ENCODE results near the gene GSK3B. TPM values are rescaled to one million over a fixed set of nuclear protein-coding genes. Genes with fewer than 3 reads are reported as not detected.

The GSK3B gene
- total and polyA plus RNA-seq, 2 donors (not counting 3 experiments of a cell fraction or from before 2014, with no cell fraction given), result 22.1 to 50.1 TPM

DNA sequence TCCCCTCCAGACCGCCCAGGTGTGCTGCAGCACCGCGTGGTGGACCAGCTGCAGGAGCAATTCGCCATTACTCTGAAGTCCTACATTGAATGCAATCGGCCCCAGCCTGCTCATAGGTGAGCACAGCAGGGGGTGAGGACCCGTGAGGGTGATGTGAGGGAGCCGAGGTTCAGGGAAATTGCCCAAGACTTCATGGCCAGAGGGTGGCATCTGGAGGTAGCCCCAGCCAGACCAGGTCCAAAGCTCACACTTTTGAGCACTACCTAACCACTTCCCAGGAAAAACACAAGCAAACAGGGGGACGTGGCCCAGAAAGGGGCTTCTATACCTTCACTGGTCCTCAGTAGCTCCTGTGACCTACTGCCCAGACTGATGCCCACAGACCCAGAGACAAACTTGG lies 278.5 kb downstream of the GSK3B start:
- DNase-seq (ENCODE audit: low read depth, low spot score) (no peak), FAIRE-seq (no peak)
- no peak overlapping the region for H2AFZ ChIP-seq (ENCODE audit: low read depth, low read length)
- POLR2A ChIA-PET, result no interaction called here
- intact Hi-C loops (cut with micrococcal nuclease), result no loop called here
- H3K27ac ChIP-seq (ENCODE audit: insufficient read depth, low read depth, low read length), result no peak overlapping the region
- H3K4me2 ChIP-seq (ENCODE audit: insufficient read depth, low read length), result no peak overlapping the region
- no peaks in the 10 kb centered on the region for H3K9me1 ChIP-seq (replicated peaks; ENCODE audit: control insufficient read depth, extremely low read depth, insufficient read depth, low read length)
- no peaks in the 10 kb centered on the region for H4K20me1 ChIP-seq (replicated peaks; ENCODE audit: control insufficient read depth, extremely low read depth, insufficient read depth, low read length)
- no peaks in the 10 kb centered on the region for H3K9me3 ChIP-seq (replicated peaks; ENCODE audit: control insufficient read depth, insufficient read depth, low read length)
- TF ChIP-seq CTCF (IDR thresholded peaks at IDR 0.05; ENCODE audit: extremely low read depth in 1 of 2, insufficient read depth in 1 of 2, low read depth in 1 of 2, low read length in 2 of 2) (no peak), POLR2AphosphoS5 (IDR thresholded peaks at IDR 0.05; ENCODE audit: insufficient read depth, low read depth, low read length) (no peak), GATA2 (IDR thresholded peaks at IDR 0.05; ENCODE audit: insufficient read depth, insufficient read length, low read depth, low read length) (no peak), JUN (IDR thresholded peaks at IDR 0.05; ENCODE audit: borderline replicate concordance, insufficient read depth, insufficient read length, low read depth) (no peak), POLR2A (IDR thresholded peaks at IDR 0.05; ENCODE audit: low read depth, low read length) (no peak), FOS (IDR thresholded peaks at IDR 0.05; ENCODE audit: borderline replicate concordance, insufficient read depth, low read length) (no peak), MYC (IDR thresholded peaks at IDR 0.05; ENCODE audit: low read depth, low read length) (no peak), MAX (IDR thresholded peaks at IDR 0.05; ENCODE audit: insufficient read depth, insufficient read length) (no peak), EZH2 (IDR thresholded peaks at IDR 0.05; ENCODE audit: borderline replicate concordance, low read depth, low read length, severe bottlenecking) (no peak)
- no peaks in the 10 kb centered on the region for H3K79me2 ChIP-seq (ENCODE audit: control insufficient read depth, insufficient read depth, low read length)
- no peak overlapping the region for H3K9ac ChIP-seq (replicated peaks; ENCODE audit: extremely low read depth, insufficient read depth, low read length)
- no peaks in the 10 kb centered on the region for H3K36me3 ChIP-seq (ENCODE audit: control insufficient read depth in 2 of 2, extremely low read depth in 1 of 2, insufficient read depth in 2 of 2, low read length in 2 of 2)
- no peaks in the 10 kb centered on the region for H3K27me3 ChIP-seq (ENCODE audit: control insufficient read depth in 2 of 2, insufficient read depth in 2 of 2, low read length in 2 of 2)
- dilution Hi-C loops (cut with MboI; ENCODE audit: extremely low pct_ligation_motif_present, low sequenced_read_pairs), result no loop called here
- H3K4me1 ChIP-seq (ENCODE audit: control insufficient read depth, extremely low read depth, insufficient read depth, low read length), result no peaks in the 10 kb centered on the region
- BruUV-seq (replicated peaks), result no TSS peak
- no peak overlapping the region for H3K4me3 ChIP-seq (replicated peaks in 1 of 3; ENCODE audit: insufficient read depth in 1 of 3, low read depth in 1 of 3, low read length in 3 of 3)
- CTCF ChIA-PET, result no interaction called here
